Omental fat pad (tissue), 4 donors: ENCODE measurements around the gene MRPS27. TPM values are rescaled to one million over a fixed set of nuclear protein-coding genes. Genes with fewer than 3 reads are reported as not detected.

Experiments used
- ATAC-seq: fragments of 150-250 bp; one replicate; pipeline ENCODE4 v1.9.1; 2016; ENCODE audit warnings: mild to moderate bottlenecking, moderate library complexity; ENCODE audit not compliant: low FRiP score
- DNase-seq: peaks from one replicate; pipeline ENCODE4 v3.0.0-alpha.2; 2019; ENCODE audit warnings: low spot score
- total RNA-seq, 4 donors: library from RNA; depleted of rRNA; stranded (reverse); fragments of >200 nt; gene quantifications; one replicate each; pipeline ENCODE4 v1.1.0, GENCODE V29; 2016
- TF ChIP-seq, protein P1 (sequence below), 3 donors: fragments of 450-650 bp; IDR thresholded peaks; one replicate each; pipeline ENCODE4 v1.5.1; 2016 to 2017; ENCODE audit warnings: antibody characterized with exemption in 3 of 3, mild to moderate bottlenecking in 3 of 3, moderate library complexity in 2 of 3

MRPS27 gene
- total RNA-seq, 4 donors from 2014 or later, result 45.4 to 53.9 (median 51.4) TPM

DNA sequence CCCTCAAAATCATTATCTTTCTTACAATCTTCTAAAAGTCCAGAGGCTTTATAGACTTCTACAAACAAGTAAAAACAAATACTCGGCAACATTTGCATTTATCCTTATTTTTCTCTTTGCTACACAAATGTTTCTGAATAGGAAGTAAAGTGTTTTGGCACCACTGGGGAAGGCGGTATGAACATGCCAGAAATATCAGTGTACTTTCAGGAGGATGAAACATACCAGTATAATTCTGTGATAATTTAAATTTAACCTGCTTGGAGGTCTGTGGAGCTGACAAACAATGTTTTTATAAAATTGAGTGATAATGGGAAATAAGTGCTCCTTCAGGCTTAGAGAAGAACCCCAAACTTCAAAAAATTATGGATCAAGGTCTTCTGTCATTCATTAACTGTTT lies 51.8 kb downstream of the MRPS27 start:
- TF ChIP-seq, protein P1, sequence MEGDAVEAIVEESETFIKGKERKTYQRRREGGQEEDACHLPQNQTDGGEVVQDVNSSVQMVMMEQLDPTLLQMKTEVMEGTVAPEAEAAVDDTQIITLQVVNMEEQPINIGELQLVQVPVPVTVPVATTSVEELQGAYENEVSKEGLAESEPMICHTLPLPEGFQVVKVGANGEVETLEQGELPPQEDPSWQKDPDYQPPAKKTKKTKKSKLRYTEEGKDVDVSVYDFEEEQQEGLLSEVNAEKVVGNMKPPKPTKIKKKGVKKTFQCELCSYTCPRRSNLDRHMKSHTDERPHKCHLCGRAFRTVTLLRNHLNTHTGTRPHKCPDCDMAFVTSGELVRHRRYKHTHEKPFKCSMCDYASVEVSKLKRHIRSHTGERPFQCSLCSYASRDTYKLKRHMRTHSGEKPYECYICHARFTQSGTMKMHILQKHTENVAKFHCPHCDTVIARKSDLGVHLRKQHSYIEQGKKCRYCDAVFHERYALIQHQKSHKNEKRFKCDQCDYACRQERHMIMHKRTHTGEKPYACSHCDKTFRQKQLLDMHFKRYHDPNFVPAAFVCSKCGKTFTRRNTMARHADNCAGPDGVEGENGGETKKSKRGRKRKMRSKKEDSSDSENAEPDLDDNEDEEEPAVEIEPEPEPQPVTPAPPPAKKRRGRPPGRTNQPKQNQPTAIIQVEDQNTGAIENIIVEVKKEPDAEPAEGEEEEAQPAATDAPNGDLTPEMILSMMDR (IDR thresholded peaks at IDR 0.05), result no peak
- no peak for DNase-seq
- no peak for ATAC-seq

DNA sequence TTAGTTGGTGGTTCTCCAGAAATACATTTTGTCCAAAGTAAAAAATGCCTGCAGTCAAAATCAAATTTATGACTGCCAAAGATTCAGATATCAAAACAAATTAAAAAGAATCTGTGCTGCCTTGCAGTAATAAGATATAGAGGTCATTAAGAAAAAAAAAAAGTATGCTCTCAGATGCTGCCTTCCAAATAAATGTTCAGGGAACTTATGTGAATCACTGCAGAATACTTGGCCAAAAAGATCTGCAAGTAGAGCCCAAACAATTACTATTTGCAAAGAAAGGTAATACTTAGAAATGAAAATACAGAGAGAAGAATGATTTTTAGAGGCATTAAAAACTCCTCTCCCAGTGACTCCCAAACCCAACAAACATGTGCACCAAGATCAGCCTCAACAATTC lies 52.4 kb downstream of the MRPS27 start:
- TF ChIP-seq, protein P1 (IDR thresholded peaks at IDR 0.05), result no peak
- DNase-seq (no peak), ATAC-seq (no peak)

DNA sequence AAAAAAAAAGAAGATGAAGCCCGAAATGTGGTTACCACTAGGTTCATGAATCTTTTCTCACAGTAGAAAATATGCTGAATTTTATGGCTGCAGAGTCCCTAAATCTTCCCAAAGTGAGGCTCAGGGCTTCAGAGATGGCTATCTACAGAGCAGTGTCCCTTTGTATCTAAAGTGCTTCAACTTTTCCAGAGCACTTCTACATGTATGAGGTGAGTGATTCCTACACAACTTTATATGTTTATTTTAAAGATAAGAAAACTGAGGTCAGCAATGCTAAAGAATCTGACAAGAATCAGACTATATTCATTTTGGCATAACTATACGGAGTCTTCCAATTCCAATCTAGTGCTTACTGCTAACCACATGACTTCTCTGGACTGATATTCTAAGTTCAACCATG lies 53.2 kb downstream of the MRPS27 start:
- no peak for ATAC-seq

DNA sequence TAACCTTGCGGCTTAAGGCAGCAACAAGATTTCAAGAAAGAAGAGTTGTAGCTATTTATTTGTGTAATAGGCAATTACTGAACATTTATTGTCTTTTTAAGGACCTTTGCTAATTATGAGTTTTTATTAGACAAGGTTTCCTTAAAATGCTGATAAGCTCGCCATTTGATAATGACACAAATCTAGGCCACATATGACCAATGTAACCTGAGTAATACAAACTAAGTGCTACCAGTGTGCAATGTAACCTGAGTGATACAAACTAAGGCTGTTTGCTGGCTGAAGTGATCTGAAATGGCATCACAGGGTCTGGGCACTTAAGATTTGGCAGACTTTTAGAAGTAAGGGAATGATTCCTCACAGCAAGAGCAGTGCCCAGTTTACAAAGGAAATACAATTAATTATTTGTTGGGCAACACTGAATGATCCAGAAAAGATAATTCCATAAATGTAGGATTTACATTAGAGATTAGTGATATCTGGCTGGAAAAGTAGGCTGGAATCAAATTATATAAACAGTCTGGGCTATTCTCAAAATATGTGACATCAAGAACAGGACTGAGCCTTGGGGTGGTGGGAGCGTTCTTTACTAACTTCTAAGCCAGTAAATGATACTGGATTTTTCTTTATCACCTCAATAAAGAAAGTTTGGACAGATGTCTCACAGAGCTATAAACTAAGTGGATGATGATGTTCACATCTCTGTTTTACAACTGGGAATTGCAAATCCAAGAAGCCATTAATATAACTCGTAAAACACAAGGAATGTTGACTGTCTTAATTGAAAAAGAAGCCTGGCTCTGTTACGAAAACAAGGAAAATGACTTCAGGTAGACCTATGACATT lies 54.8 kb downstream of the MRPS27 start:
- no peak for ATAC-seq
- DNase-seq, result no peak
- TF ChIP-seq, protein P1 (IDR thresholded peaks at IDR 0.05), result no peak

More for the DNA sequence above, 53.2 kb downstream of the MRPS27 start:
- TF ChIP-seq, protein P1 (IDR thresholded peaks at IDR 0.05), result no peak
- no peak for DNase-seq

DNA sequence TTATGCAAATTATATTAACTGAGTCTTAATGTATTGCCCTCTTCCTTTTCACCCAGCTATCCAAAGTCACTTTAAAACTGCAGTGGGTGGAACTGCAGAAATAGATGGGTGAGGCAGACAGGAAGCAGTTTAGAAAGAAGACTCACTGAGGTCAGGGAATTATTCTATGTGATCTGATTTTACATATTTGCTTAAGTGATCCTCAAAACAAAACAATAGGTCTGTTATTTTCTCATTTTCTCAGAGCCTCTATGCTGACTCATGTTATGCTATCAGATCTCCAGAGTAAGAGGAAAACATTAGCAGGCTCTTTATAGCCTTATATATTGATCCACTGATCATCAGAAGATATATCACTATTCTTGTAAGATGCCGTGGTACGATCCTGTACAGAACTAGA lies 63.5 kb downstream of the MRPS27 start:
- ATAC-seq (no peak), DNase-seq (no peak)
- TF ChIP-seq, protein P1 (IDR thresholded peaks at IDR 0.05), result no peak

DNA sequence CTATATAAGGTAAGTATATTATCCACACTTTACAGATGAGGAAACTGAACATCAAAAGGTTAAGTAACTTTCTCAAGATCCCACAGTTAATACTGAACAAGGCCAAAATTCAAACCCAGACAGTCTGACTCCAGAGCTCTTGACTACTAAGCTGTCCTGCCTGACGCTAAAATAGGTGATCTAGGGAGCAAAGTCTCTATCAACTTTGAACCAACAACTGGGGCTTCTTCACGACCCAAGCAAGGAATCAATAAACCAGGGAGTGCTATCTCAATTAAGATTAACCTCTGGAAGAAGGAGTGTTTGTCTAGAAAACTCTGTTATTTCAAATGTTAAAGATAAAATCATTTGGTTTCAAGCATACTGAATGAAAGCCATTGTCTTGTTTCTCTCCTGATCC lies 64.4 kb downstream of the MRPS27 start:
- DNase-seq, result no peak
- TF ChIP-seq, protein P1 (IDR thresholded peaks at IDR 0.05), result no peak
- no peak for ATAC-seq

DNA sequence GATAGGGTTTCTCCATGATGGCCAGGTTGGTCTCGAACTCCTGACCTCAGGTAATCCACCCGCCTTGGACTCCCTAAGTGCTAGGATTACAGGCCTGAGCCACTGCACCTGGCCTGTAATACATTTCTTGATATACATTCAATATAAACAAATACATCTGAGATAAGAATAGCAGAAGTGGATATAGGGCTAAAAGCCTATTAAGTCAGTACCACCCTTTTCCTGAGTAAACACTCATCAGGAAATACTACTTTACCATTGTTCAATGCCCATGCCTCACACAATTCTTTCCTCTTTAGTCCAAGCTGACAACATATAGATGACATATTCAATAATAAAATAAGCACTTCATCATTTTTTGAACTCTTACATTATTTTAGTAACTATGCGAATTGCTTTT lies 64.8 kb downstream of the MRPS27 start:
- TF ChIP-seq, protein P1 (IDR thresholded peaks at IDR 0.05), result no peak
- no peak for DNase-seq
- no peak for ATAC-seq
